Tibial nerve (tissue), 4 donors: Measurements from ENCODE around the gene MAGI2. TPM values are rescaled to one million over a fixed set of nuclear protein-coding genes. Genes with fewer than 3 reads are reported as not detected.

Experiments used
- DNase-seq, 2 donors: peaks; one replicate each; pipeline ENCODE4 v3.0.0-alpha.2; 2019; ENCODE audit warnings: low spot score in 2 of 2
- H3K27ac ChIP-seq, 4 donors: fragments of 200-600 bp; sonication (generic) in 3 of 4; one replicate each; pipeline ENCODE4 v1.5.1; 2017 to 2019; ENCODE audit warnings: mild to moderate bottlenecking in 1 of 4
- H3K27me3 ChIP-seq, 2 donors: fragments of 200-600 bp; sonication (generic) in 1 of 2; one replicate each; pipeline versions ENCODE4 v1.5.1 to v1.6.0; 2017 to 2019
- H3K36me3 ChIP-seq, 3 donors: fragments of 200-600 bp; sonication (generic); one replicate each; pipeline ENCODE4 v1.5.1; 2018 to 2019
- H3K4me1 ChIP-seq, 4 donors: fragments of 200-600 bp; sonication (generic) in 3 of 4; one replicate each; pipeline ENCODE4 v1.5.1; 2017 to 2019
- H3K4me3 ChIP-seq, 4 donors: fragments of 200-600 bp; sonication (generic) in 3 of 4; one replicate each; pipeline ENCODE4 v1.5.1; 2017 to 2019; ENCODE audit warnings: mild to moderate bottlenecking in 1 of 4, moderate library complexity in 1 of 4
- H3K9me3 ChIP-seq, 4 donors: fragments of 200-600 bp; sonication (generic) in 3 of 4; one replicate each; pipeline ENCODE4 v1.5.1; 2017 to 2019
- CTCF ChIP-seq, 5 experiments: fragments of 200-600 bp in 3 of 5; fragments of 450-650 bp in 2 of 5; sonication (generic) in 3 of 5; IDR thresholded peaks; one replicate each; pipeline ENCODE4 v1.5.1; 2016 to 2019; ENCODE audit warnings: antibody characterized with exemption in 5 of 5, mild to moderate bottlenecking in 3 of 5, moderate library complexity in 2 of 5
- EP300 ChIP-seq, 2 donors: sonication (generic); formaldehyde crosslinking; IDR thresholded peaks; one replicate each; pipeline ENCODE4 v1.6.1; 2017; ENCODE audit warnings: antibody characterized with exemption in 2 of 2, mild to moderate bottlenecking in 1 of 2
- POLR2A ChIP-seq, 2 donors: fragments of 450-650 bp; IDR thresholded peaks; one replicate each; pipeline ENCODE4 v1.6.1; 2017; ENCODE audit warnings: antibody characterized with exemption in 2 of 2, mild to moderate bottlenecking in 2 of 2, moderate library complexity in 2 of 2
- WGBS, 2 donors: methylation state at CpG; one replicate each; pipeline ENCODE4 v1.1.5; 2018; 5-methylcytosine and 5-hydroxymethylcytosine counted together
- total RNA-seq, 4 donors: library from RNA; depleted of rRNA; stranded (reverse); fragments of >200 nt; gene quantifications; one replicate each; pipeline ENCODE4 v1.1.0, GENCODE V29; 2016

Gene MAGI2
- total RNA-seq, 4 donors from 2014 or later = 33.6 to 58.2 (median 55.6) TPM

DNA sequence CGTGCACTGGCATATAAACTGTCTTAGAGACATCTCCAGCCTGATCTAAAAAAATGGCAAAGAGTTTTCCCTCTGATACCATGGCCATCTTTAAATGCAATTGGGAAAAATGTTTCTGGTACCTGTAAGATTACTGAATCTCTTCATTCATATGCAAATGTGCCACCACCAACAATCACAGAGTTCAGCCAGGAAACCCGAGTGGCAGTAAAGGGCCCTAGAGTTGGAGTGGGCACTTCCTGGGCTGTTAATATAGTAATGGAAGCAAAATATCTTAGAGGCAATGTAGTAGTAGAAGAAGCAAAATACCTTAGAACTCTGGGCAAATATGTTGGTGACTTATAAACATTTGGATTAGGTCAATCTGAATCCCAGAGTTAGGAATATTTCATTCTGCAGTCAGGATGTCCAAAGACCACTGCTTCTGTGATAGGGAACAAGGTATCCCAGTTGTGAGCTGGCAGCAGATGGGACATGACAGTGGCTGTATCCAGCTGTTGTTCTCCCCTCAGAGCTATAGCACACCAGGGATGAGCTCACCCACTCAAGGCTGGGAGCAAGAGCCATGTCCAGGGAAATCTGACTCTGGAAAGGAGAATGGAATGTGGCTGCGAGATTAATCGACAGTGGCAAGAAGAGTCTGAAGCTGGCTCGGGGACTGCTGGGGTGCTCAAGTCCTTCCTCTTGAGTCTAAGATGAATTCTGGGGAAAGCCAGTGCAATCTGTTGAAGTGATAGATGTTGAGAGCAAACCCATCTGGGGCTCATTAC lies 1322.8 kb downstream of the MAGI2 start:
- no peaks in the 10 kb centered on the region for H3K4me1 ChIP-seq
- H3K27me3 ChIP-seq = no peaks in the 10 kb centered on the region
- peaks cover 0 to 26% (median 0%) of the 10 kb centered on the region in 3 donors for H3K36me3 ChIP-seq
- no peak for DNase-seq
- H3K27ac ChIP-seq = no peak overlapping the region
- no peak overlapping the region for H3K4me3 ChIP-seq
- no peaks in the 10 kb centered on the region for H3K9me3 ChIP-seq
- TF ChIP-seq POLR2A (IDR thresholded peaks at IDR 0.05) = no peak
- TF ChIP-seq EP300 (IDR thresholded peaks at IDR 0.05) = no peak
- no peak for TF ChIP-seq CTCF (IDR thresholded peaks at IDR 0.05)
- WGBS, 2 donors = 57 to 61% methylated on average over 5 of the region's 5 CpGs

- DNase-seq = no peak
- TF ChIP-seq CTCF (IDR thresholded peaks at IDR 0.05) = no peak
- Histone ChIP-seq H3K4me3 (no peak overlapping the region), H3K36me3 (peaks cover 0 to 24% (median 0%) of the 10 kb centered on the region in 3 donors), H3K27ac (no peak overlapping the region), H3K9me3 (no peaks in the 10 kb centered on the region), H3K27me3 (no peaks in the 10 kb centered on the region), H3K4me1 (no peaks in the 10 kb centered on the region)
- WGBS, 2 donors = 92 to 95% methylated on average over 4 of the region's 4 CpGs
These were observed 1323.6 kb downstream of the MAGI2 start for GRCh38 chr7:78129865-78130264.

DNA sequence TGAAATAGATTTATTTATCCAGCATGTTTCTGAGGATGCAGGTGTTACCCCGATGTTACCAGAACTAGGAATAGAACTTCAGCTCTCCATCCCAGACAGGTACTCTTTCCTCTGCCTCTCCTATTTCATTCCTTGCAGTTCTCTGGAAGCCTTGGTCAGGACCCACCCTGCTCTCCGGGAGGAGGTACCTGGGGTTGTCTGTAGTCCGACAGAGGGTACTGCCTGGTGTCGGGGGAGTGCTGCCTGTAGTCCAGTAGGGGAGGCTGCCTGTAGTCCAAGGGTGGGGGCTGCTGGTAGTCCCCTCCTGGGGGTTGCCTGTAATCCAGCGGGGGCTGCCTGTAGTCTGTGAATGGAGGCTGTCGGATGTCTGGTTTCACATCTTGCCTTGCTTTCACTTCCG lies 1326.5 kb downstream of the MAGI2 start:
- H3K27me3 ChIP-seq = no peaks in the 10 kb centered on the region
- DNase-seq = no peak
- H3K36me3 ChIP-seq = peaks cover 0 to 11% (median 0%) of the 10 kb centered on the region in 3 donors
- H3K9me3 ChIP-seq = no peaks in the 10 kb centered on the region
- TF ChIP-seq EP300 (IDR thresholded peaks at IDR 0.05) (no peak), POLR2A (IDR thresholded peaks at IDR 0.05) (no peak), CTCF (IDR thresholded peaks at IDR 0.05) (no peak)
- no peak overlapping the region for H3K27ac ChIP-seq
- WGBS, 2 donors = 74 to 76% methylated on average over 7 of the region's 7 CpGs
- no peaks in the 10 kb centered on the region for H3K4me1 ChIP-seq
- H3K4me3 ChIP-seq = no peak overlapping the region

DNA sequence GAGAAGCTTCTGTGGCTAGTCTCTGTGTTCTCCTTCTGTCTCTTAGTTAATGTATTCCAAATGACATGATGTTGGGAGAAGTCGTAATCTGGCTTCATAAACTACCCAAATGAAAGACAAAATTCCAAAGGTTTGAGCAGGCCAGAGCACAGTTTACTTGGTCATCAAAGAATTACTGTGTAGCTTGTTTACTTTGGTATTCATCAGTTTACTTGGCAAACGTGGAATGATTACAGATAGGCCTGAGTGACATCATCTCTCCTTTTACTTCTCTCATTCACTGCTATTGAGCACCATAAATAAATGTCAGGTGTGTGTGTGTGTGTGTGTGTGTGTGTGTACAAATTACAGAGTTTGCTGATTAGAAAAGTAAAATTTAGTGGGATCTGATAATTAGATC lies 1327.6 kb downstream of the MAGI2 start:
- no peaks in the 10 kb centered on the region for H3K4me1 ChIP-seq
- 32 to 37% methylated on average over 2 of the region's 2 CpGs for WGBS, 2 donors
- H3K27me3 ChIP-seq = no peaks in the 10 kb centered on the region
- no peak overlapping the region for H3K27ac ChIP-seq
- H3K4me3 ChIP-seq = no peak overlapping the region
- H3K9me3 ChIP-seq = no peaks in the 10 kb centered on the region
- TF ChIP-seq CTCF (IDR thresholded peaks at IDR 0.05) (no peak), EP300 (IDR thresholded peaks at IDR 0.05) (no peak), POLR2A (IDR thresholded peaks at IDR 0.05) (no peak)
- peaks cover 0 to 9% (median 0%) of the 10 kb centered on the region in 3 donors for H3K36me3 ChIP-seq
- DNase-seq = no peak

GRCh38 chr7:78124216-78124615 lies 1329.3 kb downstream of the MAGI2 start:
- WGBS, 2 donors = 90% methylated on average over 4 of the region's 4 CpGs
- Histone ChIP-seq H3K4me1 (no peaks in the 10 kb centered on the region), H3K36me3 (peaks cover 0 to 9% (median 0%) of the 10 kb centered on the region in 3 donors), H3K9me3 (no peaks in the 10 kb centered on the region), H3K4me3 (no peak overlapping the region), H3K27ac (no peak overlapping the region), H3K27me3 (no peaks in the 10 kb centered on the region)
- DNase-seq = no peak
- TF ChIP-seq POLR2A (IDR thresholded peaks at IDR 0.05) (no peak), EP300 (IDR thresholded peaks at IDR 0.05) (no peak), CTCF (IDR thresholded peaks at IDR 0.05) (no peak)
